GM19463 (cell line): ENCODE data around the gene GPR21.

Experiments used
- ATAC-seq: cut with Tn5 transposase; IDR thresholded peaks from one replicate; pipeline ENCODE4 v1.9.1; 2021; ENCODE audit warnings: mild to moderate bottlenecking, moderate library complexity; ENCODE audit not compliant: unreplicated experiment

Gene GPR21

GRCh38 chr9:123031963-123032362 is 1.5 kb upstream of the GPR21 start:
- ATAC-seq: no peak

- no peak for ATAC-seq
These were observed 566 bp downstream of the GPR21 start for GRCh38 chr9:123033864-123034601.

GRCh38 chr9:123034881-123035510 is 1.5 kb downstream of the GPR21 start:
- no peak for ATAC-seq

GRCh38 chr9:123035791-123036190 is 2.3 kb downstream of the GPR21 start:
- ATAC-seq: no peak

- ATAC-seq: no peak
These were observed 3.6 kb downstream of the GPR21 start for GRCh38 chr9:123036893-123037545.

- ATAC-seq: no peak
These were observed 6.3 kb downstream of the GPR21 start for GRCh38 chr9:123039617-123040219.

- no peak for ATAC-seq
These were observed 7.3 kb downstream of the GPR21 start for GRCh38 chr9:123040801-123041200.

GRCh38 chr9:123041489-123041888 is 8.0 kb downstream of the GPR21 start:
- no peak for ATAC-seq

- no peak for ATAC-seq
These were observed 9.8 kb downstream of the GPR21 start for GRCh38 chr9:123043081-123043939.

GRCh38 chr9:123044586-123044985 is 11.1 kb downstream of the GPR21 start:
- no peak for ATAC-seq

GRCh38 chr9:123046406-123047195 is 13.1 kb downstream of the GPR21 start:
- no peak for ATAC-seq

GRCh38 chr9:123048748-123049147 is 15.3 kb downstream of the GPR21 start:
- ATAC-seq: no peak

- no peak for ATAC-seq
These were observed 16.2 kb downstream of the GPR21 start for GRCh38 chr9:123049589-123050222.

GRCh38 chr9:123053046-123053445 is 19.6 kb downstream of the GPR21 start:
- no peak for ATAC-seq

GRCh38 chr9:123053711-123054110 is 20.2 kb downstream of the GPR21 start:
- no peak for ATAC-seq

GRCh38 chr9:123058834-123059233 is 25.4 kb downstream of the GPR21 start:
- ATAC-seq: no peak

- no peak for ATAC-seq
These were observed 26.2 kb downstream of the GPR21 start for GRCh38 chr9:123059472-123060220.

- ATAC-seq: no peak
These were observed 27.7 kb downstream of the GPR21 start for GRCh38 chr9:123061216-123061615.
